Panc1 (cell line): ENCODE data around the gene KCNIP4. TPM values are rescaled to one million over a fixed set of nuclear protein-coding genes. Genes with fewer than 3 reads are reported as not detected.

Source experiments
- ATAC-seq: fragments of 200-7000 bp; cut with Tn5 transposase; 2 replicates; pipeline ENCODE4 v1.9.1; 2020; ENCODE audit warnings: mild to moderate bottlenecking, moderate library complexity
- BruUV-seq: library from RNA; stranded (reverse); fragments of 400-500 nt; replicated peaks from 2 replicates; lab custom pipeline; 2021; lab: Mats Ljungman, UMichigan
- CTCF ChIA-PET: fragments of 300-600 bp; sonication (Branson Sonifier 250); formaldehyde crosslinking; loops from one replicate; lab custom pipeline; 2022; ENCODE audit warnings: antibody characterized with exemption; lab: Charles Lee
- POLR2A ChIA-PET: fragments of 300-600 bp; sonication (Branson Sonifier 250); formaldehyde crosslinking; loops from one replicate; lab custom pipeline; 2022; ENCODE audit warnings: antibody characterized with exemption; lab: Charles Lee
- DNase-seq: peaks from one replicate; pipeline ENCODE4 v3.0.0-alpha.2; 2010; ENCODE audit warnings: low read depth, low spot score
- H3K27ac ChIP-seq: 2 replicates; pipeline ENCODE4 v1.5.1; 2011; ENCODE audit warnings: mild to moderate bottlenecking, low read length, inconsistent platforms
- H3K27me3 ChIP-seq: fragments of 200-500 bp; sonication (Bioruptor generic); 2 replicates; pipeline ENCODE4 v1.6.0; 2014; ENCODE audit warnings: low read length, inconsistent platforms; ENCODE audit not compliant: control insufficient read depth, insufficient read depth
- H3K36me3 ChIP-seq: fragments of 200-500 bp; sonication (Bioruptor generic); 2 replicates; pipeline ENCODE4 v1.5.1; 2014; ENCODE audit warnings: inconsistent platforms, mild to moderate bottlenecking, low read length, moderate library complexity; ENCODE audit not compliant: control insufficient read depth, insufficient read depth
- H3K4me1 ChIP-seq: 2 replicates; pipeline ENCODE4 v1.5.1; 2011; ENCODE audit warnings: inconsistent platforms, mild to moderate bottlenecking, low read length, moderate library complexity; ENCODE audit not compliant: control insufficient read depth, insufficient read depth
- H3K4me3 ChIP-seq, 2 experiments: 2 replicates each; pipeline ENCODE4 v1.5.1; 2011 to 2012; ENCODE audit warnings: low read depth in 2 of 2, low read length in 2 of 2, mild to moderate bottlenecking in 2 of 2, inconsistent platforms in 1 of 2, moderate library complexity in 1 of 2
- H3K9me3 ChIP-seq: fragments of 200-500 bp; sonication (Bioruptor generic); 2 replicates; pipeline ENCODE4 v1.5.1; 2014; ENCODE audit warnings: low read depth, mild to moderate bottlenecking, inconsistent platforms, low read length, moderate library complexity; ENCODE audit not compliant: control insufficient read depth, insufficient read depth
- CTCF ChIP-seq: fragments of 450-650 bp; IDR thresholded peaks from 2 replicates; pipeline ENCODE4 v1.5.1; 2017; ENCODE audit warnings: mild to moderate bottlenecking
- POLR2AphosphoS5 ChIP-seq: IDR thresholded peaks from 2 replicates; pipeline ENCODE4 v1.6.1; 2012; ENCODE audit warnings: mild to moderate bottlenecking, low read depth, low read length, moderate library complexity
- REST ChIP-seq, 2 experiments: IDR thresholded peaks; 2 replicates each; pipeline ENCODE4 v1.6.1; 2011 to 2012; ENCODE audit warnings: low read depth in 2 of 2, control low read depth in 1 of 2, low read length in 1 of 2, mild to moderate bottlenecking in 1 of 2, moderate library complexity in 1 of 2; ENCODE audit not compliant: insufficient read depth in 1 of 2
- SIN3A ChIP-seq: IDR thresholded peaks from 2 replicates; pipeline ENCODE4 v1.6.1; 2012; ENCODE audit warnings: low read depth, mild to moderate bottlenecking, low read length, moderate library complexity, borderline replicate concordance; ENCODE audit not compliant: insufficient read depth
- TCF7L2 ChIP-seq: IDR thresholded peaks from 2 replicates; pipeline ENCODE4 v1.6.1; 2011; ENCODE audit warnings: mild to moderate bottlenecking, low read depth, low read length, inconsistent platforms
- in situ Hi-C: cut with HindIII; loops from 2 replicates; pipeline ENCODE4 v1.10.0; 2016; ENCODE audit warnings: low sequenced_read_pairs, low pct_unique_long_range_greater_than_20kb
- intact Hi-C: fragments of 100-400 bp; cut with micrococcal nuclease; formaldehyde crosslinking; loops from one replicate; pipeline ENCODE4 v1.10.0; 2022; ENCODE audit not compliant: unreplicated experiment
- total RNA-seq: library from RNA; stranded (reverse); gene quantifications from one replicate; pipeline ENCODE4 v1.2.1, GENCODE V29; 2021; ENCODE audit not compliant: unreplicated experiment

KCNIP4 gene
- total RNA-seq, 1 experiment from 2014 or later: not detected

- no TSS peak for BruUV-seq
- H3K9me3 ChIP-seq: no peaks in the 10 kb centered on the region
- H3K4me3 ChIP-seq: no peak overlapping the region
- no peaks in the 10 kb centered on the region for H3K4me1 ChIP-seq
- intact Hi-C loops (no loop called here), in situ Hi-C loops (no loop called here)
- CTCF ChIA-PET: no interaction called here
- POLR2A ChIA-PET: no interaction called here
- no peaks in the 10 kb centered on the region for H3K27me3 ChIP-seq
- ATAC-seq (no peak), DNase-seq (no peak)
- H3K27ac ChIP-seq: no peak overlapping the region
- TF ChIP-seq SIN3A (no peak), TCF7L2 (no peak), REST (IDR thresholded peaks at IDR 0.05; ENCODE audit: insufficient read depth in 1 of 2, low read depth in 2 of 2, low read length in 1 of 2) (no peak), CTCF (no peak), POLR2AphosphoS5 (no peak)
- H3K36me3 ChIP-seq: no peaks in the 10 kb centered on the region
Measured at GRCh38 chr4:20816287-20816686, 1132.3 kb downstream of the KCNIP4 start.

GRCh38 chr4:20813700-20814099, 1134.9 kb downstream of the KCNIP4 start:
- ChIA-PET CTCF (no interaction called here), POLR2A (no interaction called here)
- ATAC-seq (no peak), DNase-seq (no peak)
- TF ChIP-seq CTCF (no peak), TCF7L2 (no peak), REST (IDR thresholded peaks at IDR 0.05; ENCODE audit: insufficient read depth in 1 of 2, low read depth in 2 of 2, low read length in 1 of 2) (no peak), SIN3A (no peak), POLR2AphosphoS5 (no peak)
- no TSS peak for BruUV-seq
- Histone ChIP-seq H3K4me3 (no peak overlapping the region), H3K4me1 (no peaks in the 10 kb centered on the region), H3K9me3 (no peaks in the 10 kb centered on the region), H3K27ac (no peak overlapping the region), H3K36me3 (no peaks in the 10 kb centered on the region), H3K27me3 (no peaks in the 10 kb centered on the region)
- intact Hi-C loops (no loop called here), in situ Hi-C loops (no loop called here)
